Measurements from ENCODE around the gene LCN6. TPM values are rescaled to one million over a fixed set of nuclear protein-coding genes. Genes with fewer than 3 reads are reported as not detected.

The LCN6 gene
- total and polyA plus RNA-seq, 2 donors (not counting 1 experiment from before 2014, with no cell fraction given), result 0.18 TPM; not detected in 1

- H4K20me1 ChIP-seq (ENCODE audit: control insufficient read depth, insufficient read depth, low read length, poor library complexity, severe bottlenecking), result peaks cover 29% of the 10 kb centered on the region
- ChIA-PET CTCF (interaction anchor here (0.5 kb wide), 1 partner anchor 822 kb away, joined by 4 read pairs; no protein-coding TSS in a partner anchor), POLR2A (no interaction called here)
- intact Hi-C loops (cut with micrococcal nuclease), result no loop called here
- H3K36me3 ChIP-seq (replicated peaks in 1 of 2; ENCODE audit: control extremely low read depth in 1 of 2, control insufficient read depth in 1 of 2, extremely low read depth in 1 of 2, insufficient read depth in 2 of 2, low read length in 1 of 2), result peaks cover 0 to 19% of the 10 kb centered on the region in 2 experiments
- H3K4me1 Mint-ChIP-seq, result peaks cover 13% of the 10 kb centered on the region
- DNase-seq (no peak), ATAC-seq (ENCODE audit: low read depth) (peak; percentile 28)
- H3K4me3 ChIP-seq (ENCODE audit: control extremely low read depth in 1 of 5, extremely low read depth in 1 of 5, insufficient read depth in 1 of 5, low read depth in 2 of 5, low read length in 4 of 5), result no peak overlapping the region
- H3K27me3 Mint-ChIP-seq, result no peaks in the 10 kb centered on the region
- no peaks in the 10 kb centered on the region for H3K27me3 ChIP-seq (replicated peaks in 1 of 4; ENCODE audit: control extremely low read depth in 1 of 4, control insufficient read depth in 3 of 4, insufficient read depth in 4 of 4, low read length in 3 of 4)
- H3K9me3 ChIP-seq (ENCODE audit: control extremely low read depth in 1 of 3, control insufficient read depth in 2 of 3, insufficient read depth in 1 of 3, low read length in 2 of 3), result no peaks in the 10 kb centered on the region
- no peak overlapping the region for H3K27ac Mint-ChIP-seq
- H3K79me2 ChIP-seq (ENCODE audit: control insufficient read depth, insufficient read depth, low read length), result peaks cover 11% of the 10 kb centered on the region
- no peak for TF ChIP-seq CTCF (IDR thresholded peaks at IDR 0.05)
- TF ChIP-seq EZH2 (IDR thresholded peaks at IDR 0.05; ENCODE audit: borderline replicate concordance, insufficient read depth, low read depth, low read length, poor library complexity, severe bottlenecking), result no peak
- H3K9me3 Mint-ChIP-seq (ENCODE audit: insufficient read depth), result no peaks in the 10 kb centered on the region
- peaks cover 7 to 12% of the 10 kb centered on the region in 2 donors for H3K4me1 ChIP-seq (ENCODE audit: control insufficient read depth in 2 of 2, insufficient read depth in 2 of 2, low read length in 2 of 2)
- no peak overlapping the region for H3K4me3 Mint-ChIP-seq
- over 99% methylated on average over 12 of the region's 21 CpGs for WGBS (ENCODE audit: insufficient coverage)
- no peak overlapping the region for H3K4me2 ChIP-seq (replicated peaks; ENCODE audit: low read depth, low read length, poor library complexity, severe bottlenecking)
- no peak overlapping the region for H3K9ac ChIP-seq (ENCODE audit: low read length)
- no peak overlapping the region for H2AFZ ChIP-seq (ENCODE audit: insufficient read depth, low read depth, low read length, poor library complexity, severe bottlenecking)
- no peak overlapping the region for H3K27ac ChIP-seq (ENCODE audit: low read length in 2 of 2)
Measured at GRCh38 chr9:136735812-136736480, 12.4 kb downstream of the LCN6 start.

DNA sequence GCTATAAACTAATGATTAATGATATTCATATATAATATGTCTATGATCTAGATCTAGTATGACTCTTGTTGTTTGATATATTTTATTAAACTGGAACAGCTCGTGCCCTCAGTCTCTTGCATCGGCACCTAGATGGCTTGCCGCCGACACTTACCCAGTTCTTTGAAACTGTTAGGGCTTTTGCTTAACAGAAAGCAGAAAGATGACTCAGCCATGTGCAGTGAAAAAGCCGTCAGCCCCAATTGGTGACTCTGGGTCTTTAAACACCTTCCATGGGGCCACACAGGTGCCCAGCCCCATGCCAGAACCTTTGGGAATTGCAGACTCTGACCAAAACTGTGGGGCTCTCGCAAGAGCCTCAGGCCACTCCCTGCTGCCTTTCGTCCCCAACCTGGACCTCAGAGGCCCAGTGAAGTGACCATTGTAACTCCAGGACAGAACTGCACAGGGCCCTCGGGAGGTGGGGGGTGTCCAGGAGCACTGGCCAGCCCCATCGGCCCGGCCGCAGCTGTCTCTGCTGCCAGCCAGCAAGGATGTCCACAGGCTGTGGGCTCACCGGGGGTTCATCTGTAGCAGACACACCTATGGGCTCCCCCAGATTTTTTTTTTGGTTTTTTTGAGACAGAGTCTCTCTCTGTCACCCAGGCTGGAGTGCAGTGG, 13.4 kb downstream of the LCN6 start:
- no peak overlapping the region for H3K4me2 ChIP-seq (replicated peaks; ENCODE audit: low read depth, low read length, poor library complexity, severe bottlenecking)
- ATAC-seq (ENCODE audit: low read depth), result no peak
- no peak overlapping the region for H3K4me3 ChIP-seq (ENCODE audit: control extremely low read depth in 1 of 5, extremely low read depth in 1 of 5, insufficient read depth in 1 of 5, low read depth in 2 of 5, low read length in 4 of 5)
- TF ChIP-seq CTCF (IDR thresholded peaks at IDR 0.05), result no peak
- no peak for TF ChIP-seq EZH2 (IDR thresholded peaks at IDR 0.05; ENCODE audit: borderline replicate concordance, insufficient read depth, low read depth, low read length, poor library complexity, severe bottlenecking)
- Mint-ChIP-seq H3K9me3 (ENCODE audit: insufficient read depth) (no peaks in the 10 kb centered on the region), H3K4me1 (peaks cover 9% of the 10 kb centered on the region), H3K27ac (no peak overlapping the region), H3K27me3 (no peaks in the 10 kb centered on the region), H3K4me3 (no peak overlapping the region)
- peaks cover 0 to 2% of the 10 kb centered on the region in 2 donors for H3K4me1 ChIP-seq (ENCODE audit: control insufficient read depth in 2 of 2, insufficient read depth in 2 of 2, low read length in 2 of 2)
- POLR2A ChIA-PET, result no interaction called here
- H3K9ac ChIP-seq (ENCODE audit: low read length), result no peak overlapping the region
- no peak overlapping the region for H2AFZ ChIP-seq (ENCODE audit: insufficient read depth, low read depth, low read length, poor library complexity, severe bottlenecking)
- 86% methylated on average over 12 of the region's 12 CpGs for WGBS (ENCODE audit: insufficient coverage)
- no peaks in the 10 kb centered on the region for H3K27me3 ChIP-seq (replicated peaks in 1 of 4; ENCODE audit: control extremely low read depth in 1 of 4, control insufficient read depth in 3 of 4, insufficient read depth in 4 of 4, low read length in 3 of 4)
- intact Hi-C loops (cut with micrococcal nuclease), result no loop called here
- CTCF ChIA-PET, result no interaction called here
- no peak for DNase-seq
- H3K36me3 ChIP-seq (replicated peaks in 1 of 2; ENCODE audit: control extremely low read depth in 1 of 2, control insufficient read depth in 1 of 2, extremely low read depth in 1 of 2, insufficient read depth in 2 of 2, low read length in 1 of 2), result peaks cover 0 to 18% of the 10 kb centered on the region in 2 experiments
- no peak overlapping the region for H3K27ac ChIP-seq (ENCODE audit: low read length in 2 of 2)
- H4K20me1 ChIP-seq (ENCODE audit: control insufficient read depth, insufficient read depth, low read length, poor library complexity, severe bottlenecking), result peaks cover 19% of the 10 kb centered on the region
- peaks cover 2% of the 10 kb centered on the region for H3K79me2 ChIP-seq (ENCODE audit: control insufficient read depth, insufficient read depth, low read length)
- H3K9me3 ChIP-seq (ENCODE audit: control extremely low read depth in 1 of 3, control insufficient read depth in 2 of 3, insufficient read depth in 1 of 3, low read length in 2 of 3), result no peaks in the 10 kb centered on the region
